Pulmonary artery endothelial cell (primary cell): ENCODE data around the gene ADAM15. TPM values are rescaled to one million over a fixed set of nuclear protein-coding genes. Genes with fewer than 3 reads are reported as not detected.

Experiments
- DNase-seq: peaks from one replicate; pipeline ENCODE4 v3.0.0-alpha.2; 2011; ENCODE audit warnings: low read depth, low spot score
- total RNA-seq: library from RNA; depleted of rRNA; stranded (reverse); fragments of >200 nt; gene quantifications from 2 replicates; pipeline ENCODE4 v1.2.3, GENCODE V29; 2014

ADAM15 gene
- total RNA-seq, 1 donor from 2014 or later, result 328 TPM

GRCh38 chr1:155011437-155012025 is 39.6 kb upstream of the ADAM15 start:
- DNase-seq, result no peak

DNA sequence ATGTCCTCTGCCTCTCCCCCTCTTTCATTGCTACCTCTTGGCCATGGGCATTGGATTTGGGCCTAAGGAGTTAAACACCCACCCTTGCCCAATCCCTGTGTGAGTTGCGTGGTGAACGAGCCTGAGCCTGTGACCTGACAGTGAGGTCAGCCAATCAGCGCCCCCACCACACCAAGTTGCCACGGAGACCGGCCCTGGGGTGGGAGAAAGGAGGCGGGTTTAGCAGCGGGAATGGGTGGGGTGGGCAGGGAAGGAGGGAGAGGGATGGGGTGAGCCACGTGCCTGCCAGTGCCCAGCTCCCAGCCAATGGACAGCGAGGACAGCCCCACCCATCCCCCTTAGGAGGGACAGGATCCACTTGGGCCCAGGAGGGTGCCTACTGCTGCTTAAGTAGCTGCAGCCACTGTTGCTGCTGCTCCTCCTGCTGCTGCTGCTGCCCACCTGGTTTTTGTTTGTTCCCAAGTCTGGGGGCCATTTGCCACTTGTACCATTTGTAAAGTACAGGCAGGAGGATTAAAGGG is 39.0 kb upstream of the ADAM15 start:
- DNase-seq, result no peak

GRCh38 chr1:155012776-155013602 is 38.1 kb upstream of the ADAM15 start:
- no peak for DNase-seq

DNA sequence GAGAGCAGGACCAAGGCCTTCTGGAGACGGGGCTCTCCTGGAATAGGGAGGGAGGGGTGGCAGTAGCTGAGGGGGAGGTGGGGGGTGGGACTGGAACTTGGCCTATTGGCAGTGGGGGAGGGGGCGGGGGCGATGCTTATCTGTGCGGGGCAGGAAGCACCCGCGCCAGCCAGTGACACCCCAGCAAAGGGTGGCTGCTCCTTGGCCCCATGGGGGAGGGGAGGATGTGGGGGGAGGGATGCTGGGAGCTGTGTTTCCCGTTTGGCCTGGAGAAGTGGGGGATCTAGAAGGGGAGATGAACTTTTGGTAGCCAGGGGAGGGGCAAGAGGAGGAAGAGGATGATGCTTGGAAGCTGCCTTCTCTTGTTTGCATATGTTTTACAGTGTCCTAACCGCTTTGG is 37.5 kb upstream of the ADAM15 start:
- no peak for DNase-seq

GRCh38 chr1:155014709-155015508 is 36.2 kb upstream of the ADAM15 start:
- DNase-seq, result no peak

- DNase-seq, result no peak
Observed at GRCh38 chr1:155015527-155016230, 35.4 kb upstream of the ADAM15 start.

- no peak for DNase-seq
Observed at GRCh38 chr1:155016231-155016831, 34.8 kb upstream of the ADAM15 start.

DNA sequence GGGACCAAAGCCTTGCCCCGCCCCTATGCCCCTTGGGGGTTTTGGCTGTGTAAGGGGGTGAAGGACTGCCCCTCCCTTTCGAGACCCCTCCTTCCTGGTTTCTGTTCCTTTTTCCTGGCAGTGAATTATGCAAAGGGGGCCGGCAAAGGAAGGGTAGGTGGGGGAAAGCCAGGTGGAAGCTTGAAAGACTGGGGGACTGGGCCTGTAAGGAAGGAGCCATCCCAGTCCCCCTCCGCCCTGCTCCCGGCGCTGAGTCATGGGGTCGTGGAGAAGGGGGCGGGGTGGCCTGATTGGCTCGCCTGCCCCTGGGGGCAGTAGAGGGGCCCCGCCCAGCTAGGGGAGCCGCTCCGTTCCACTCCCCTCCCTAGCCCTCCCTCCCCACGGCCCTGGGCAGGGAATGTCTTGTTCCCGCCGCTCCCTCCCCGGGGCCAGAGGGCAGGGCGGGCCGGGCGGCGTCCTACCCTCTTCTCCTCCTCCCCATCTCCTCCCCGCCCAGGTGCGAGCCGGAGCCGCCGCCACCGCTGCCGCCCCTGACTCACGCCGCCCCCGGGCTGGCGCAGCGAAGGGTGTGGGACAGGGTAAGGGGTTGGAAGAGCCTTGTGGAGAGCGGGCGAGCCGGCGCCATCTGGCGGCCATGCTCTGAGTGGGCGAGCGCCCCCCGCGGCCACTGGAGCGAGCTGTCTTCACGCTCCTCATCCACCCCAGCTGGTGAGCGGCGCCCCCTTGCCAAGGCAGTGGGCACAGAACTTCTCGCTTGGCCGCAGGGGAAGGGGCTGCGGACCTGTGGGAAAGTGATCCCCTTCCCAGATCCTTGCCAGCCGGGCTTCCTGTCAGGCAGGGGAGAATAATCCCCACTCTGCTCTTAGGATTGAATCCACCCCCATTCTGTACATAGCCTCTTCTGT is 33.8 kb upstream of the ADAM15 start:
- DNase-seq, result peak; percentile 65

DNA sequence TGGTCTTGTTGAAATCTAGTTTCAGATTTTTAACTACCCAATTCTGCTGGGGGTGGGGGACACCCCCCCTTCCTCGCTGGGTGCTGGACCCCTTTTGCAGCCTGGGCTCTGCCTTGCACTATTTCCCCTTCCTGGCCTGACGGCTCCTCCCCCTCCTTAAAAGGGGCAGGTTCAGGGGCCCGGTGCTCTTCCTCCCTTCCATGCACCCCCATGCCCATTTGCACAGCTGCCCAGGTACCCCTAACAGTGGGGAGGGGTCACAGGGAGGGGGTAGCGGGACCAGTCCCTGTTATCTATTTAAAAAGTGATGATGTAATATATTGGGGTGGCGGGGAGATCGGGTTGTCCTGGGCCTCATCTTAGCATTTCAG is 33.2 kb upstream of the ADAM15 start:
- DNase-seq, result no peak

- no peak for DNase-seq
Observed at GRCh38 chr1:155018617-155019348, 32.3 kb upstream of the ADAM15 start.

- no peak for DNase-seq
Observed at GRCh38 chr1:155019377-155020245, 31.5 kb upstream of the ADAM15 start.

DNA sequence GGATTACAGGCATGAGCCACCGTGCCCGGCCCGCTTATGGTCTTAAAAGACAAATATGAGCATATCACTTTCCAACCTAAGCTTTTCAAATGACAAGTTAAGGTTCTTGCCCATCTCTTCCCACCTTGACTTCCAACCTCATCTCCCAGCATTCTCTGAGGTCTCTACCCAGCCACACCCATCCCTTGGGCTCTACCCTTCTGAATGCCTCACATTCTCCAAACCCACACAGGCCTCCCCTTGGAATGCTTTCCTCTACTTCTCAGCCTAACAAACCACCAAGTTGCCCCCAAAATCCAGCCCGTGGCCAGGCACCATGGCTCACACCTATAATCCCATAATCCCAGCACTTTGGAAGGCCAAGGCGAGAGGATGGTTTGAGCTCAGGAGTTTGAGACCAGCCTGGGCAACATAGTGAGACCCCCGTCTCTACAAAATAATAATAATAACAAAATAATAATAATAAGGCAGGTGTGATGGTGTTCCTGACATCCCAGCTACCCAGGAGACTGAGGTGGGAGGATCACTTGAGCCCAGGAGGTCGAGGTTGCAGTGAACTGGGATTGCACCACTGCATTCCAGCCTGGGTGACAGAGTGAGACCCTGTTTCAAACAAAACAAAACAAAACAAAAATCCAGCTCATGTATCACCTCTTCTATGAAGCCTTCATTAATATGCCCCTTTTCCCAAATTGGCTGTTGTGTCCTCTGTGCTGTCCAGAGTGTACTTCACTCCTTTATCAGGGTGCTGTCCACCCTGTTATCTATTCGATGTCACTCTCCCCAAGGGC is 28.8 kb upstream of the ADAM15 start:
- no peak for DNase-seq

DNA sequence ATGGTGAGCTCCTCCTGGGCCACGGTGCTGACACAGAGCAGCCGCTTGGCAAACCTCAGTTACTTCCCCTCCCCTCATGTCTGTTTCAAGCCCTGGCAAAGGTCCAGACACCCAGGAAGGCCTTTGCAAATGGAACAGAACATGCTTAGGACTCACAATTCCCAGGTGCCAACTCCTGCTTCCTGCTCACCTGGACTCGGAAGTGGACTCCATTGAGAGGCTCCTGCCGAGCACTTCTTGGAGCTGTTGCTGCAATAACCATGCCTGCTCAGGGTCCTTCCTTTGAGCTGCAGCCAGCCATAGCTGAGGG is 28.2 kb upstream of the ADAM15 start:
- no peak for DNase-seq

DNA sequence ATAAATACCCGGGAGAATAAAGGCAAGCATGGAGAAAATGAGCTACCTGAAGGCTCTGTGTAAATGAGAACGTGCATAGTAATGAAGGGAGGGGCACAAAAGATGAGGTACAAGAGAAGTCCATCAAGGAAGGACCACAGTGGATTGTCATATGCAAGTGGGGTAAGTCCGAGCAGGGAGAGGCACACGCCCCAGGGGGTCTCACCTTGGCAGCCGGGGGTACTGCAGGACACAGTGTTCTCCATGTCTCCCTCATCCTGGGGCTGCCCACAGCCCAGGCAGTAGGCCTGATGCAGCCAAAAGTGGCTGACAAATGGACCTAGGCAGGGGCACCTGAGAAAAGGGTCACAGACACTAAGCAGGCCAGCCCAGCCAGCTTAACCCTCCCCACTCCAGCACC is 27.5 kb upstream of the ADAM15 start:
- no peak for DNase-seq

DNA sequence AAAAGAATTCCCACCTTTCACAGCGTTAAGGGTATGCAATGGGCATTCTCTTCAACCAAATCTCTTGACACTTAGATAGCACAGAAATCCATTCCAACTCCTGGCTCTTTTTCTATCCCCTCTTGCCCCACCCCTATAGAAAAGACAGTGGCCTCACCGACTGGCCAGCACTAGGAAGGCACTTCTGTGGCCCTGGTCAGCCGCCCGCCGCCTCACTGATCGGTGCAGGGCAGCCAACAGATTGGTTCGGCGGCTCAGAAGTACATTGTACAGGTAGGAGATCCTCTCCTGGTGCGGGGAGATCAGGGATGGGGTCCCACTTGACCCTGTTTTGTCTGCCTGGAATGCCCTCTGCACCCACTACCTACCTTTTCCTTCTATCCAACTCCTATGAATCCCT is 26.8 kb upstream of the ADAM15 start:
- no peak for DNase-seq

DNA sequence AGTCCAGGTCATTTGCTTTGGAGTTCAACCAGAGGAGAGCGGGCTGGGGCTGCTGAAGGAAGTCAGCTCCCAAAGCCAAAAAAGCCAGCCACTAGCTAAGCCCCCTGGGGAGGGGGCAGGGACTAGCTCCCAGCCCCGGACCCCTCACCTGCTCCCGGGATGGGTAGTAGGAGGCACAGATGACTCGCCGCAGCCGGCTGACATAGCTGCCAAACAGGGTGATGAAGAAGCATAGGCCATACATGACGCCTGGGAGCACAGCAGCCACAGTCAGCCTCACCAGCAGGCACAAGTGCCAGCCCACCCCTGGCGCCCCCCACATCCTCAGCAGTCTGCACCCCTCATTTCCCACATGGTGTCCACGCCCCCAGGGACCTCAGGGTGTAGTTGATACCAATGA is 25.0 kb upstream of the ADAM15 start:
- DNase-seq, result no peak

DNA sequence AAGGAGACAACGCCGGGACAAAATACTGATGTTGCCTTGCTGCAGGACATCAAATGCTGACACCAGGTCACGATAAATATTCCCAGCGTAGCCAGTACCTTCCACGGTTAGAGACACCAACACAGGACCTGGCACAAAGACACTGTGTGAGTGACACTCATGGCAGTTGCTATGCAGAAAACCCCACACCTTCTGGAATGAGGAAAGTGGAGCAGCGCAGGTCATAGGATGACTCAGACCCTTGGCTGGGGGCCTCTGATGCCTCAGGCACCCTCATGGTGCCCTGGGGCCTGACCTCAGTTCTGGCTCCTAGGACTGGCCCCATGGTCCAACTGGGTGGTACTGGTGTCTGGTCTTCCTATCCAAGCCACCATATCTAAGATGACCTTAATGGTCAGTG is 24.5 kb upstream of the ADAM15 start:
- no peak for DNase-seq
